Stimulated activated CD4-positive, alpha-beta T cell treated with anti-CD3 and anti-CD28 coated beads, Interleukin-2, amount 100 ng/mL, for 24 hours (primary cell): ENCODE data around the gene TMEM253.

ENCODE experiments used
- DNase-seq, 2 donors: peaks; one replicate each; pipeline ENCODE4 v3.0.0-alpha.2; 2020

Gene TMEM253

GRCh38 chr14:21100931-21101330, at the start of gene TMEM253:
TMEM253 (plus strand) TSS chr14:21101066; CDS start chr14:21101344, 278 bp downstream.
- no peak for DNase-seq

GRCh38 chr14:21053184-21054122, 47.4 kb upstream of the TMEM253 start:
- no peak for DNase-seq

DNA sequence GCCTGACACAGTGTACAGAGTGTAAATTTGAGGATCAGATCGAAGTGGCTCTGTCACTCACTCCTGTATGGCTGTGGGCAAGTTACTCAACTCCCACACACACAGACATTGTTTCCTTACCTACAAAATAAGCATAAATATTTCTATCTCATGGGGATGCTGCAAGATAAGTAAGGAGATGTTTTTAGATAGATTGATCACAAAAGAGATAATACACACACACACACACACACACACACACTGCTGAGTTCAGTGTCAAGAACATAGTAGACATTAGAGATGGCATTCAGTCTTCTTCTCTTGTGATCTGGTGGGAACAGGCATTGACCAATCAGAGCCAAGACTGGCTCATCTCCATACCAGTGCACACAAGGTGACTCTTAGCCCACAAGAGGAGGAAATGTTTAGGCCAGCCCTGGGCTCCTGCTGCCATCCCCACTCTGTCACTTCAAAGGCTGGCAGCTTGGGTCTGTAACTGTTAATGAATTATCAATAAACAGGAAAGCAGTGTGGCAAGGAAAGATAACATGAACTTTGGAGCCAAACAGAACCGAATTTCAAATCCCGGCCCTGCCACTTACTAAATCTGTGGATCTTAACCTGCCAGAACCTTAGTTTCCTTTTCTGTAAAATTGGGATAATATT, 46.6 kb upstream of the TMEM253 start:
- DNase-seq = no peak

DNA sequence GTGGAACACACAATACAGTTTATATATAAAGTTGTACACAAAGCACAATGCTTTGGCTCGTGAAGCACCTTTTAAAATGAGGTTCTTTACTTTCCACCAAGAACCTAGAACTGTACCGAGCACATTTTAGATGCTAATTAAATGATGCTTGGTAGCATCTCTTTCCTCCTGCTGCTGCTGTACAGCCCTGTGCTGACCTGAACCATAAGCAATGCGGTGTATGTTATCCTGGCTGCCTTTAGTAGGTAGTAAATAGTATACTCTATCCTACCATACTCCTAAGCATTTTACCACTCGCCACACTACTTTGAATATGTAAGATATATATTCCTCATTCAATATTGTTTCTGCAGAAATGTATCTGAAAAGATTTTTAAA, 46.1 kb upstream of the TMEM253 start:
- no peak for DNase-seq

DNA sequence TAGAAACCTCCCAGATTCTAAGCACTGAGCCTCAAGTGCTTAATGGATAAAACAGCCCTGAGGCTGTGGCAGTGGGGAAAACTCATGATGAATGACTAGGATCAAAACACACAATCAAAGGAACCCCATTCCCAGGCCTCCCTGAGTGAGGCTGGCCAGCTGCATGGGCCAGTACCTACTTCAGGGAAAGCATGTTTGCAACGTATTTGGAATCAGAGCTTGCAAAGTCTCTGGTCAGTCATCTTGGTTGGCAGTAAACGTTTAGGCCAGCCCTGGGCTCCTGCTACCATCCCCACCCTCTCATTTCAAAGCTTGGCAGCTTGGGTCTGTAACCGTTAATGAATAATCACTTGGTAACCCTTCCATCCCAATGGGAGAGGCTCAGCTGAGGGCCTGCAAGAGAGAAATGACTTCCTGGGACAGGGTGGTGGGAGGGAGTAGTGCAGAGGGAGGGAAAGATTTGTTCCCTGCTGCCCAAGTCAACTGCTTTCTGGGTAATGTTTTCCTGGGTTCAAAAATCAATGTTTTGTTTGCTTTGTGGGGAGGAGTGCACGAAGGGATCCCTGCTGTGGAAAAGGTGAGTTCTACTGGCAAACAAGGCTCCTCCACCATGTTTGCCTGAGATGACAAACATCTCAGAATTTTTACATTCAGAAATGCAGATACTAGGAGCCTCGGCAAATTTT, 45.3 kb upstream of the TMEM253 start:
- no peak for DNase-seq

DNA sequence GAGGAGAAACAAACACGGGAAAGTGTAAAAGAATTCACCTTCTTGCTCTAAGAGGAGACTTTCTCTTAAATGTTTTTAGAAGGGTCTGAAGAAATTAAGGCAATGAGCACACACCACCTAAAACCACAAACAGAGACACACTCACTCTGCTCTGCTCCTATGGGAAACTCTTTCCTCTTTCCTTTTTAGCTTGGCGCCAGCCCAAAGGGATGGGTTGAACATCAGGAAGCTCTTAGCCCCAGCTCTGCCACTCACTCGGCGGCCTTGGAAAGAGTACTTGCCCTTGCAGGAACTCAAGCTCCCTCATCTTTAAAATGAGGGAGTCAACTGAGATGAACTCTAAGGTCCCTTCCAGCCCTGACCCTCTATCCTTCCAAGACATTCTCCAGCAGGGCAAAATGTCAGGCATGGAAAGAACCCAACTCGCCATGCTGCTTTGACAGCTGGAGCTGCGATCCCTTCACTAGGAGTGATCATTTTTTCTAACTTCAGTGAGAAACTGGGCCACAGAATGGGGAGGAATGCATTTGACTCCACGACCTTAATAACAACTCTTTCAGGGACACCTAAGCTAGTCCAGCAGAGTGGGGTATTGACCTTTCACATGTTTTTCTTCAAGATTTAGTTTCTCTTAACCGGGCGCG, 44.2 kb upstream of the TMEM253 start:
- DNase-seq = no peak

GRCh38 chr14:21057803-21058675, 42.8 kb upstream of the TMEM253 start, which contains the start of gene RNASE8:
RNASE8 (plus strand) TSS chr14:21057822; CDS start chr14:21057893, 71 bp downstream.
- no peak for DNase-seq

DNA sequence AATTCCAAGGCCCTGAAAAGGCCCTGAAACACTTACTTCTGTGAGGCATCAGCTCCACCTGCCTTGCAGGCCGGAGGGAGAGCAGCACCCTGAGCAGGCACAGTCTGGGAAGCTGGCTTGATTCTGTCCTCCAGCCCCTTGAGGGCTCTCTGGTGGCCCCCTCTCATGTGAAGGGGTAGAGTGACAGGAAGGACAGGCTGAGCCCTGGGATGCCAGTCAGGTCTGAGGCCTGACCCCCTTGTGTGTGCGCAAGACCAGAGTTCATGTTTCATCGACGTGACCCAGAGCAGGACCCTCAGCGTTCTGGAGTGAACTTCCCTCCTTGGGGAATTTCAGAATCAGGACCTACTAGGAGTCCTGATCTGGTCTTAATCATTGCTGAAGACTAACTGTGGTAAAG, 42.0 kb upstream of the TMEM253 start:
- no peak for DNase-seq

GRCh38 chr14:21059842-21060613, 40.8 kb upstream of the TMEM253 start:
- no peak for DNase-seq

DNA sequence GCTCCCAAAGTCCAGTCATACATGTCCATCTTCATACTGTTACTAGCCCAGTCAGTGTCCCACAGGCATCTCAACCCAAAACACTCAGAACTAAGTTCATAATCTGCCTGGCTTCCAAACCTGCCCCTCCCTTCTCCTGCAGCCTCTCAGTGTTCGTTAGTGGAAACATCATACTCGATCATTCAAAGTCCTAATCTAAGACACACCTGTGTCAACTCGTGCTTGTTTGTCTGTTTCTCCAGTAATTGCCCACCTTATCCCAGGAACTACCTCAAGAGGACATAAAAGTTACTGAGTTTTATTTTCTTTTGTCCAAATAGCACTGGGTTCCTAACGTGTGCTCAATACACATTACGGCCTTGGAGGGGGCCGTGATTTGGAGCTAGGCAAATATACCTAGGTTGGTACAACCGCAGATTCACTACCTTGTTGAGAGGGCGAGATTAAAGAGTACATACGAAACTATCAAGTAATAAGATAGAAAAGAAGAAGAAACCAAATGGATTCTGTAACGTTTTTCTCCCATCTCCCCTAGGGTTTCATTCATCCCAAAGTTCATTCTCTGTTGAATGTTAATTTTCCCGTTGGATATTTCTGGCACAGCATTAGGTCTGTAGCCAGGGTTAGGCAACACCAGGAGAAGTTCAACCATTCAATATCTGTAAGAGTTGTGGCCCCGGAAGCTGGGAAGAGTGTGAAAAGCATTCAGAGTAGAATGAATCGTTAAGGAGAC, 40.1 kb upstream of the TMEM253 start:
- no peak for DNase-seq

GRCh38 chr14:21061347-21061668, 39.6 kb upstream of the TMEM253 start:
- no peak for DNase-seq

DNA sequence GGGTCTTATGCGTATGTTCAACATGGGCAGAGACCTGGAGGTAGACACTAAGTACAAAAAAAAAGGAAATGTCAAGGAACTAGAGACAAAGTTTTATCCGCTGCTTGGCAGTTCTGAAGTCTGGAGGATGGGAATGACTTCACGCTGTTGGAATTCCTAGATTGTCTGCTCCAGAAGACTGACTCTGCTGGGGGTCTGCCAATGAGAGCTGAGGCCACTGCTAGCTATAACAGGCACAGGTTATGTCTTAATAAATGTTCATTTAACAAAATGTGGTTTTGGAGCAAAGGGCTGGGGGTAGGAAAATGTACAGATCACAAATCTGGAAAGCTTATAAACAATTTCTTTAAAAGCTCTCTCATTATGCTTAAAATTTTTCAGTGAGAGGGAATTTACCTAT, 37.4 kb upstream of the TMEM253 start:
- DNase-seq = no peak

- DNase-seq = no peak
These were observed 33.9 kb upstream of the TMEM253 start for GRCh38 chr14:21066882-21067502.

DNA sequence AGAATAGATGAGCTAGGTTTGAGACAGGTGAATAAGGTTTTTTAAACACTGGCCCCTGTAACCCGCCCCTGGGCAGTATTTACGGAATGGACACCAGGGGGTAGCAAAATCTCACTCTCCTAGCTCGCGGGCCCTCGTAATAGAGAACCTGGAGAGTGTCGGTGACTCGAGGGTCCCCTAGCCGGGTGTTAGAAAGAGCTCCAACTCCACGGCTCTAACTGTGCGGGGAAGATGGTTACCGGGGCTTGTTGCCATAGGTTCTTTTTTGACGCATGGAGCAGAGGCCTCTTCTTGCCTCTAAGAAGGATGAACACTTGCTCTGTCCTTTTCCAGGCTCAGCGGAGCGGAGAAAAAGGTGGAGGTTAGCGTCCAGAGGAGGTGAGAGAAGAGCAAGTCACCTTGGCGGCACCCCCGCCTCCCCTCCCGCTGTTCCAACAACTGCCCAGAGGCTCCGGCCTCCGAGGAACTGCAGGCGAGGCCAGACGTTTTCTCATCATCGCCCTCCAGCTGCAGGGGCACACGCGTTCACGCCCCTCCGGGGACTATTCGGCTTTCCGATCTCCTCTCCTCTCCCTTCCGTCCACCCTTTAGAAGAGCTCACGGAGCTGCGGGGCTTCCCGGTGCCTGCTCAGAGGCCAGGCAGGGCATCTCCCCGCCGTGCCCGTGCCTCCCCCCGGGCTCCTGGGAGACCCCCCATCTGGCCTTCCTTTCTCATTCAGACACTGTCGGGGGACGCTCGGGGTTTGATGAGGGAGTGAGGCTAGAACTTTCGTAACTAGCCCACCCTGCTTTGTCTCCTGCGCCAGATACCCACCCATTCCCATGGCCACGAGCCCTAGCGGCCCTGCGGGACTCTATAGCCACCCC, 32.1 kb upstream of the TMEM253 start:
- DNase-seq = peak; percentile 43 to 44

DNA sequence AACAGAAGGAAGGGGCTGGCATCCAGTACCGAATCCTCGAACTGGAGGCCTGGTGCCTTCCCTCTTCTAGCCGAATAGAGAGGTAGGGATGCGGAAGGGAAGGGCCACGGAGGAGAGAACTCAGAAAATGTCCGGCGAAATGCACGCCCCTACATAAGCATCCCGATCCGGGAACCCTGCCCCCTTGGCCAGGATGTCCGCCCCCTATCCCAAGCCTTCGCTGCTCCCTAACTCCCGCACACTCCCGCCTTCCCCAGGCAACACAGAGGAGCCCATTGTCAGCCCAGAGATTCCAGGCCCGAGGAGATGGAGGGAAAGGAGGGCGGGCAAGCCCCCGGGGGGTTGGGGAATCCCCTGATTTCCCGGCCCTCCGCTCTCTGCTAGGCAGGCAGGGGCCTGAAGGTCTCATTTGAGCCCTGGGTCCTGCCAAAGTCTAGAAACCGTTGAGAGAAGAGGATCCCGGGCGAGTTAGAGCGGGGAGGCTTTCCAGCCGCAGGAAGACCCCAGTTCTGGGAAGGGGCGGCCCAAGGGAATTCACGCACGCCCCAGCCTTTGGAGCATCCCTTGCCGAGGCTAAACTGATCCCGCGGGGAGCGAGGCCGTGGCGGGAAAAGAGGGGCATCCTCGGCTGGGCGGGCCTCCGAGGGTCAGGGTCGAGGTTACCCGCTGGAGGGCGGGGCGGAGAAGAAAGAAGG, 31.3 kb upstream of the TMEM253 start:
- no peak for DNase-seq

GRCh38 chr14:21070083-21070609, 30.7 kb upstream of the TMEM253 start, which contains the start of gene ARHGEF40:
ARHGEF40 (plus strand) TSS chr14:21070304; CDS start chr14:21070397, 93 bp downstream.
- peak in 1 of 2 donors; percentile 40 for DNase-seq

DNA sequence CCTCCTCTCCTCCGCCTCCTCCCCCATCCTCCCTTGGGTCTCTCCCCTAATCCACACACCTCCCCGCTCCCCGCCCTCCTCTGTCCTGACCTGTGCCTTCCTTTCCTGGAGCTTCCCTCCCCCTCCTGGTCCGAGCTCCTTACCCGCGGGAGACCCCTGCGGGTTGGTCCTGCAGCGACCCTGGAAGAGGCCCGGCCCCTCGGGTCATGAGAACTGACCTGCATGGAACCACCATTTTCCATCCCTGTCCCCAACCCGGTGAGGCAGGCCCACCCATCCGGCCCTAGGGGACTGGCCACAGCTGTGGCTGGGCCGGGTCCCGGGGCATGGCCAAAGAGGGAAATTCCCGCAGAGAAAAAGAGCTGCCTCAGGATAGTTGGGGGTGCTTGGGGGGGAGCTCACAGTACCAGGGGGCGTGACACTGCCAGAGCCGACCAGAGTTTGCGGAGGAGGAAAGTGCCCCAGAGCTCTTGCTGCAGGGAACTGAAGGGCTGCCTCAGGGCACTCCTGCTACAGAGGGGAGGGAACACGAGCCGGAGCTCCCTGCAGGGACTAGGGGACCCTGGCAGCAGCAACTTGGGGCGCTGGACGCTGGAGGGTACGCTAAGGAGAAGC, 30.1 kb upstream of the TMEM253 start:
- DNase-seq = peak in 1 of 2 donors; percentile 20
